RWPE1 (cell line): ENCODE measurements around the gene DBP.

Experiments used
- CTCF ChIA-PET: fragments of 350-600 bp; sonication (Branson Sonifier 250); formaldehyde crosslinking; extraction: SDS; loops from one replicate; lab custom pipeline; 2021; lab: Yijun Ruan, JAX
- POLR2A ChIA-PET: fragments of 400-600 bp; formaldehyde crosslinking; extraction: SDS; loops from one replicate; lab custom pipeline; 2020; ENCODE audit warnings: antibody characterized with exemption; ENCODE audit not compliant: low non-redundant PET; lab: Yijun Ruan, JAX
- DNase-seq: peaks from one replicate; pipeline ENCODE4 v3.0.0; 2012; ENCODE audit warnings: low spot score
- H3K27ac ChIP-seq: fragments of 450-650 bp; 2 replicates; pipeline ENCODE4 v1.5.1; 2017
- TF ChIP-seq, protein P1 (sequence below): fragments of 450-650 bp; conservative IDR thresholded peaks from 2 replicates; pipeline ENCODE4 v1.5.1; 2017; ENCODE audit warnings: low read depth, mild to moderate bottlenecking

The DBP gene

GRCh38 chr19:48672994-48673393 lies 35.8 kb upstream of the DBP start, which contains the start of gene NTN5:
TSS of gene NTN5 (minus strand) at chr19:48673017. CDS start at chr19:48670986, 2,031 bp downstream.
- no peak within 1 kb of the TSS for H3K27ac ChIP-seq
- POLR2A ChIA-PET = no interaction called here
- DNase-seq = no peak
- TF ChIP-seq, protein P1, sequence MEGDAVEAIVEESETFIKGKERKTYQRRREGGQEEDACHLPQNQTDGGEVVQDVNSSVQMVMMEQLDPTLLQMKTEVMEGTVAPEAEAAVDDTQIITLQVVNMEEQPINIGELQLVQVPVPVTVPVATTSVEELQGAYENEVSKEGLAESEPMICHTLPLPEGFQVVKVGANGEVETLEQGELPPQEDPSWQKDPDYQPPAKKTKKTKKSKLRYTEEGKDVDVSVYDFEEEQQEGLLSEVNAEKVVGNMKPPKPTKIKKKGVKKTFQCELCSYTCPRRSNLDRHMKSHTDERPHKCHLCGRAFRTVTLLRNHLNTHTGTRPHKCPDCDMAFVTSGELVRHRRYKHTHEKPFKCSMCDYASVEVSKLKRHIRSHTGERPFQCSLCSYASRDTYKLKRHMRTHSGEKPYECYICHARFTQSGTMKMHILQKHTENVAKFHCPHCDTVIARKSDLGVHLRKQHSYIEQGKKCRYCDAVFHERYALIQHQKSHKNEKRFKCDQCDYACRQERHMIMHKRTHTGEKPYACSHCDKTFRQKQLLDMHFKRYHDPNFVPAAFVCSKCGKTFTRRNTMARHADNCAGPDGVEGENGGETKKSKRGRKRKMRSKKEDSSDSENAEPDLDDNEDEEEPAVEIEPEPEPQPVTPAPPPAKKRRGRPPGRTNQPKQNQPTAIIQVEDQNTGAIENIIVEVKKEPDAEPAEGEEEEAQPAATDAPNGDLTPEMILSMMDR = no peak
- CTCF ChIA-PET = no interaction called here

DNA sequence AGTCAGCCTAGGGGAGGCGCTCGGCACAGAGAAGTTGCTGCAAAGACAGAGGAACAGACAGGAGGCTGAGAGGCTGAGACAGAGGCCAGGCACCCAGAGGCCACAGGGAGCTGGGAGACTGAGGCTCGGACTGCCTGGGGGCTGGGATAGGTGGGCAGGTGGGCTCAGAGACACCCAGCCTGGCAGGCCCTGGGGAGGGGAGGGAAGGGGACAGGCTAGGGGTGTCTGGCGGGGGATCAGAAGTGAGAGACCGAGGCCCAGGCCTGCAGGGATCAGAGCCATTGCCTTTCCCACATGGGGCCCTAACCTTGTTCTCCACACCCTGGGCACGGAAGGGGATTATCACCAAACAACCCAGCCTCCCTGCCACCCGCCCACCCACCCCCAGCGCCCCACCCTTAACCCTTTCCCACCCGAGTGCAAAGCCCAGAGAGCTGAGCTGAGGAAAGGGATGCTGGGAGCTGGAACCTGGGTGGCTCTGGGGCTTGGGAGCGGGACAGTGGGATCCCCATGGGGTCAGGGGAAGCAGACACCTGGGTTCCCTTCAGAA lies 34.3 kb upstream of the DBP start:
- TF ChIP-seq, protein P1 = no peak
- POLR2A ChIA-PET = no interaction called here
- CTCF ChIA-PET = interaction anchor here (0.5 to 0.7 kb wide), 2 partner anchors 68 to 208 kb away, joined by 3 read pairs; no protein-coding TSS in a partner anchor
- DNase-seq = no peak
- H3K27ac ChIP-seq = no peak overlapping the region; the same call in 1 of the 2 replicates

DNA sequence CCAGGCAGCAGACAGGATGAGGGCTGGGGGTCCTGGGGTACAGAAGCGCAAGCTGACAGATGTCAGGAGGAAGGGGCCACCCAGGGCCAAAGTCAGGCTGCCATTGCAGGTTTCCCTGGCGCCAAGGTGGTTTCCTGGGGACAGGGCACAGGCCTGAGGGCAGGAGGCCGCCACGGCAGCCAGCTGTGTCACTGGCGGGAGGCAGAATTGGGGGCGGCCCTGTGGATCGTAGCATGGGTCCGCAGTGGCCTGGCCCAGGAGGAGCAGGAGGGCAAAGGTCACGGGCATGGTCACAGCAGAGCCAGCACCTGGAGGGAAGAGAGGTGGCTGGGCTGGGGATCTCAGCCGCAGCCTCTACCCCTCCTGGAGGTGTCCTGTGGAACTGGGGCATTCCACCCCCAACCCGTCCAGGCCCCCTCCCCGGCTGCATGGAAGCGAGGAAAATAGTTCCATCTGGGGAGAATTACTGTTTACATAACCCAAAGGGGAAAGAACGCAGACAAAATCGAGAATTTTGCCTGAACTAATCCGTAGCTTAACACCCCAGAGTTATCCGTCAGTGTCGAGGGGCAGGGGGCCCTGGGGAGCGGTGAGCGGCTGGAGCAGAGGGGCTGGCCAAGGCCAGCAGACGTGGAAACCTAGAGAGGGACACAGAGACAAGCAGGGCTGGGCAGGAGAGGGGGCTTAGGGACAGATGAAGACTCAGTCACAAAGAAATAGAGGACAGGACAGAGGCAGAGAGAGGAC lies 33.7 kb upstream of the DBP start:
- CTCF ChIA-PET = interaction anchor here (0.7 kb wide), 1 partner anchor 69 kb away, joined by 3 read pairs; no protein-coding TSS in a partner anchor
- TF ChIP-seq, protein P1 = no peak
- no peak for DNase-seq
- H3K27ac ChIP-seq = no peak overlapping the region; the same call in 1 of the 2 replicates
- POLR2A ChIA-PET = no interaction called here

GRCh38 chr19:48669903-48670668 lies 32.9 kb upstream of the DBP start:
- ChIA-PET CTCF (interaction anchor here (0.6 kb wide), 1 partner anchor 269 kb away, joined by 4 read pairs; no protein-coding TSS in a partner anchor), POLR2A (no interaction called here)
- TF ChIP-seq, protein P1 = no peak
- H3K27ac ChIP-seq = no peak overlapping the region
- no peak for DNase-seq

DNA sequence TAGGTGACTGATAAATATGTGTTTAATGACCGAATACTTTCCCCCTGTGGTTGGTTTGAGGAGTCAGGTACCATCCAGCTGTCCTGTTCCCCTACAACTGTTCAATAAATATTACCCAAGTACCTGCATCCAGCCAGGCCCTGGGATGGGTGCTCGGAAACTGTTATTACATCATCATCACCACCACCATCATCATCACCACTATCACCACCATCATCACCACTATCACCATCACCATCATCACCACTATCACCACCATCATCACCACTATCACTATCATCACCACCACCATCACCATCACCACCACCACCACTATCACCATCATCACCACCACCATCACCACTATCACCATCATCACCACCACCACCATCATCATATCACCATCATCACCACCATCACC lies 31.6 kb upstream of the DBP start:
- ChIA-PET CTCF (no interaction called here), POLR2A (no interaction called here)
- TF ChIP-seq, protein P1 = no peak
- H3K27ac ChIP-seq = no peak overlapping the region
- no peak for DNase-seq

GRCh38 chr19:48668332-48668731 lies 31.2 kb upstream of the DBP start:
- TF ChIP-seq, protein P1 = no peak
- CTCF ChIA-PET = no interaction called here
- POLR2A ChIA-PET = no interaction called here
- no peak for DNase-seq
- H3K27ac ChIP-seq = no peak overlapping the region
